NCI-H1092 (cell line): ENCODE results near the gene NDUFB7.
A peak's percentile ranks its signal among the peaks of the same experiment; 100 is the strongest.

Source experiments
- DNase-seq: peaks from one replicate; lab custom pipeline; 2025; lab: John Stamatoyannopoulos, UW

Gene NDUFB7

GRCh38 chr19:14520543-14520942 is 51.3 kb downstream of the NDUFB7 start:
- DNase-seq, result no peak

- no peak for DNase-seq
These were observed 51.9 kb downstream of the NDUFB7 start for GRCh38 chr19:14519860-14520407.

- DNase-seq, result no peak
These were observed 52.5 kb downstream of the NDUFB7 start for GRCh38 chr19:14519245-14519859.

GRCh38 chr19:14517840-14518505 is 53.9 kb downstream of the NDUFB7 start, which contains the start of gene DNAJB1:
Gene DNAJB1, minus strand, starts transcription at chr19:14518397. Its CDS starts 48 bp downstream, at chr19:14518349.
- DNase-seq, result peak; percentile 35

GRCh38 chr19:14517446-14517839 is 54.4 kb downstream of the NDUFB7 start:
- DNase-seq, result no peak

GRCh38 chr19:14516746-14517438 is 55.0 kb downstream of the NDUFB7 start:
- DNase-seq, result no peak
